GM12878 (cell line): ENCODE data around the gene CSF3. TPM values are rescaled to one million over a fixed set of nuclear protein-coding genes. Genes with fewer than 3 reads are reported as not detected.

Source experiments
- ATAC-seq: fragments of 200-7000 bp; cut with Tn5 transposase; 3 replicates; pipeline ENCODE4 v1.9.1; 2020; ENCODE audit warnings: mild to moderate bottlenecking, moderate library complexity
- BruUV-seq: library from RNA; stranded (reverse); fragments of 400-500 nt; replicated peaks from 2 replicates; lab custom pipeline; 2021; lab: Mats Ljungman, UMichigan
- CTCF ChIA-PET: fragments of 300-600 bp; sonication (Branson Sonifier 250); formaldehyde crosslinking; extraction: SDS; loops from one replicate; lab custom pipeline; 2021; ENCODE audit warnings: inconsistent platforms; lab: Yijun Ruan, JAX
- POLR2A ChIA-PET: fragments of 350-600 bp; formaldehyde crosslinking; extraction: SDS; loops from one replicate; lab custom pipeline; 2021; ENCODE audit warnings: inconsistent platforms; lab: Charles Lee
- RAD21 ChIA-PET: fragments of 300-600 bp; sonication (Branson Sonifier 250); formaldehyde crosslinking; loops from one replicate; lab custom pipeline; 2023; ENCODE audit warnings: antibody characterized with exemption; ENCODE audit not compliant: unreplicated experiment; lab: Charles Lee
- SMC1A ChIA-PET: fragments of 300-600 bp; sonication (Branson Sonifier 250); formaldehyde crosslinking; loops from one replicate; lab custom pipeline; 2023; ENCODE audit not compliant: unreplicated experiment, uncharacterized antibody; lab: Charles Lee
- DNase-seq: peaks from one replicate; pipeline ENCODE4 v3.0.0-alpha.2; 2011; ENCODE audit warnings: low read depth, low spot score
- FAIRE-seq: peaks from 3 replicates; lab custom pipeline; 2011; peaks lifted over from hg19 to GRCh38; lab: Jason Lieb, UNC
- H2AFZ ChIP-seq: 2 replicates; pipeline ENCODE4 v1.6.0; 2011; ENCODE audit warnings: low read depth, low read length, control low read depth; ENCODE audit not compliant: control insufficient read depth
- H3K27ac ChIP-seq: 2 replicates; pipeline ENCODE4 v1.5.1; 2011; ENCODE audit warnings: control low read depth; ENCODE audit not compliant: control insufficient read depth, insufficient read depth
- H3K27me3 ChIP-seq, 2 experiments: replicated peaks in 1 of 2; 2 replicates each; pipeline versions ENCODE4 v1.6.0 to v1.6.1; 2011; ENCODE audit warnings: low read length in 1 of 2; ENCODE audit not compliant: control insufficient read depth in 2 of 2, insufficient read depth in 2 of 2
- H3K36me3 ChIP-seq, 2 experiments: 2 replicates each; pipeline ENCODE4 v1.5.1; 2011; ENCODE audit warnings: low read length in 1 of 2; ENCODE audit not compliant: control insufficient read depth in 2 of 2, insufficient read depth in 2 of 2
- H3K4me1 ChIP-seq: 2 replicates; pipeline ENCODE4 v1.6.1; 2011; ENCODE audit warnings: mild to moderate bottlenecking, low read length, moderate library complexity, mixed read lengths; ENCODE audit not compliant: control insufficient read depth, insufficient read depth
- H3K4me2 ChIP-seq: 2 replicates; pipeline ENCODE4 v1.6.0; 2011; ENCODE audit warnings: control low read depth; ENCODE audit not compliant: control insufficient read depth, insufficient read depth
- H3K4me3 ChIP-seq: fragments of 200-600 bp; sonication (generic); 2 replicates; pipeline ENCODE4 v1.5.1; 2016
- H3K79me2 ChIP-seq: 2 replicates; pipeline ENCODE4 v1.6.0; 2011; ENCODE audit warnings: low read length; ENCODE audit not compliant: control insufficient read depth, insufficient read depth
- H3K9ac ChIP-seq: 2 replicates; pipeline ENCODE4 v1.8.0; 2011; ENCODE audit warnings: low read length, control low read depth, mixed read lengths; ENCODE audit not compliant: control insufficient read depth, insufficient read depth
- H3K9me3 ChIP-seq: replicated peaks from 3 replicates; pipeline ENCODE4 v1.5.1; 2011; ENCODE audit warnings: mild to moderate bottlenecking, low read length; ENCODE audit not compliant: control insufficient read depth, insufficient read depth
- H4K20me1 ChIP-seq: 2 replicates; pipeline ENCODE4 v1.6.0; 2011; ENCODE audit not compliant: control insufficient read depth, insufficient read depth
- BHLHE40 ChIP-seq, 2 experiments: fragments of 450-650 bp in 1 of 2; IDR thresholded peaks; 2 replicates each; pipeline ENCODE4 v1.6.1; 2011 to 2017; ENCODE audit warnings: low read depth in 2 of 2, borderline replicate concordance in 1 of 2, improper control_type of control experiment in 1 of 2, low read length in 1 of 2, mild to moderate bottlenecking in 1 of 2
- CHD2 ChIP-seq: IDR thresholded peaks from 2 replicates; pipeline ENCODE4 v1.6.1; 2011; ENCODE audit warnings: low read depth, low read length, improper control_type of control experiment, borderline replicate concordance
- EP300 ChIP-seq, 2 experiments: fragments of 150-350 bp in 1 of 2; IDR thresholded peaks; 2 replicates each; pipeline ENCODE4 v1.6.1; 2011 to 2012; ENCODE audit warnings: low read depth in 2 of 2, low read length in 2 of 2, borderline replicate concordance in 1 of 2, improper control_type of control experiment in 1 of 2, inconsistent platforms in 1 of 2; ENCODE audit not compliant: control insufficient read depth in 1 of 2
- IKZF1 ChIP-seq: fragments of 450-650 bp; conservative IDR thresholded peaks from 2 replicates; pipeline ENCODE4 v1.6.1; 2017; ENCODE audit warnings: antibody characterized with exemption, mild to moderate bottlenecking
- IRF4 ChIP-seq: IDR thresholded peaks from 2 replicates; pipeline ENCODE4 v1.6.1; 2011; ENCODE audit warnings: low read depth, low read length
- JUNB ChIP-seq: IDR thresholded peaks from 2 replicates; pipeline ENCODE4 v1.6.1; 2016; ENCODE audit warnings: antibody characterized with exemption, mild to moderate bottlenecking
- MXI1 ChIP-seq: fragments of 150-350 bp; IDR thresholded peaks from 2 replicates; pipeline ENCODE4 v1.6.1; 2011; ENCODE audit warnings: low read depth, mild to moderate bottlenecking, inconsistent platforms, low read length, improper control_type of control experiment
- PAX8 ChIP-seq: fragments of 450-650 bp; IDR thresholded peaks from 2 replicates; pipeline ENCODE4 v1.6.1; 2017; ENCODE audit warnings: mild to moderate bottlenecking, moderate library complexity
- RAD51 ChIP-seq: fragments of 450-650 bp; IDR thresholded peaks from 2 replicates; pipeline ENCODE4 v1.6.1; 2016; ENCODE audit warnings: moderate library complexity, mild to moderate bottlenecking, inconsistent platforms
- RBBP5 ChIP-seq: fragments of 200-600 bp; sonication (generic); conservative IDR thresholded peaks from 2 replicates; pipeline ENCODE4 v1.6.1; 2016
- SREBF2 ChIP-seq: IDR thresholded peaks from 2 replicates; pipeline ENCODE4 v1.6.1; 2012; ENCODE audit warnings: mild to moderate bottlenecking, low read length
- ZNF622 ChIP-seq: fragments of 450-650 bp; IDR thresholded peaks from 2 replicates; pipeline ENCODE4 v1.6.1; 2017; ENCODE audit warnings: mild to moderate bottlenecking, inconsistent platforms
- WGBS: methylation state at CpG from one replicate; pipeline ENCODE4 v1.1.6; 2016; ENCODE audit warnings: low lambda C conversion rate; ENCODE audit not compliant: insufficient replicate concordance, insufficient coverage; ENCODE audit errors: missing lambda C conversion rate; 5-methylcytosine and 5-hydroxymethylcytosine counted together
- in situ Hi-C: fragments of 300-500 bp; cut with MboI; formaldehyde crosslinking; loops from 9 replicates; pipeline ENCODE4 v1.14.3; 2018; ENCODE audit warnings: mixed read lengths
- intact Hi-C: fragments of 100-400 bp; cut with micrococcal nuclease; formaldehyde crosslinking; loops from one replicate; pipeline ENCODE4 v1.14.2; 2022; ENCODE audit not compliant: unreplicated experiment
- polyA plus RNA-seq, 11 experiments: library from polyadenylated mRNA; depleted of rRNA in 4 of 11; unstranded in 6 of 11; stranded (reverse) in 5 of 11; fragments of >200 nt; fragmentation: Nextera tagmentation in 4 of 11; fragmentation: Illumina TruSeq in 1 of 11; extraction: Ambion mirVana in 4 of 11; extraction: Trizol in 1 of 11; gene quantifications; 1 replicate in 1 of 11; 2 replicates in 10 of 11; pipeline versions ENCODE4 v1.2.1 to v1.2.3, GENCODE V29; 2011 to 2016; ENCODE audit warnings: inconsistent platforms in 2 of 11, missing spikeins in 2 of 11, low read depth in 1 of 11
- total RNA-seq, 4 experiments: library from RNA; depleted of rRNA in 3 of 4; stranded (reverse); fragments of >200 nt in 3 of 4; fragmentation: Illumina TruSeq in 1 of 4; extraction: Trizol in 1 of 4; gene quantifications; 2 replicates each; pipeline versions ENCODE4 v1.2.1 to v1.2.3, GENCODE V29; 2013 to 2021
- TF ChIP-seq, protein P1 (sequence below): fragments of 450-650 bp; formaldehyde crosslinking; IDR thresholded peaks from 2 replicates; pipeline ENCODE4 v1.5.0; 2022; ENCODE audit warnings: mild to moderate bottlenecking, missing genetic modification characterization
- TF ChIP-seq, protein P2 (sequence below): fragments of 450-650 bp; IDR thresholded peaks from 2 replicates; pipeline ENCODE4 v1.6.1; 2017; ENCODE audit warnings: low read depth, mild to moderate bottlenecking, moderate library complexity
- TF ChIP-seq, protein P3 (sequence below): IDR thresholded peaks from 2 replicates; pipeline ENCODE4 v1.6.1; 2012; ENCODE audit warnings: improper control_type of control experiment, low read depth, low read length; ENCODE audit not compliant: insufficient replicate concordance

Gene CSF3
- total and polyA plus RNA-seq, 10 of the 15 experiments (the other 5 are each of a cell fraction or from before 2014, with no cell fraction given), result 0.09 to 0.28 (median 0.12) TPM; not detected in 5

DNA sequence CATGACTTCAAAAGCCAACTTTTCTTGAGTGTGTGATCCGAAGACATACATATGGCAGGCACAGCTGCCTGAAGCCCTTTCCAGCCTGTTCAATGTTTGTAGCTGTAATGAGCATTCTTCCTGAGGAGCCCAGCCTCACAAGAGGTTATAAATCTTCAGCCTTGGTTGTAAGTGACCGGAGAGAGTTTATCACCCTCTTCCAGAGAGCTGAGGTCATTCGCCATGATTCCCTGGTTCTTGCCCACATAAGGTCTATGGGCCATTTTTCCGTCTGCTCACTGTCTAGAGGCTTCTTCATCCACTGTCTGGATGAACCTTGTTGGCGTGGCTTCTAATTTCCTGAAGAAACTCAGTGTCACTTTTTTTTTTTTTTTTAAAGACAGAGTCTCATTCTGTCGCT is 9.7 kb upstream of the CSF3 start:
- BruUV-seq, result no TSS peak

More for the DNA sequence above, 9.7 kb upstream of the CSF3 start:
- Histone ChIP-seq H3K79me2 (no peaks in the 10 kb centered on the region), H4K20me1 (no peaks in the 10 kb centered on the region), H3K4me3 (no peak overlapping the region), H3K4me2 (no peak overlapping the region), H3K9ac (no peak overlapping the region), H3K27ac (no peak overlapping the region), H3K9me3 (no peaks in the 10 kb centered on the region), H3K4me1 (no peaks in the 10 kb centered on the region), H2AFZ (no peak overlapping the region), H3K27me3 (no peaks in the 10 kb centered on the region), H3K36me3 (no peaks in the 10 kb centered on the region)
- ChIA-PET SMC1A (interaction anchor here (0.9 kb wide), 1 partner anchor 25 kb away, joined by 3 read pairs; the partner anchor contains the start of gene PSMD3), POLR2A (no interaction called here), RAD21 (no interaction called here), CTCF (interaction anchor here (1.2 kb wide), 3 partner anchors 8 to 382 kb away, joined by 3 read pairs; no protein-coding TSS in a partner anchor)
- FAIRE-seq, result no peak
- 41% methylated on average over 6 of the region's 6 CpGs for WGBS
- no peak for ATAC-seq
- intact Hi-C loops, result no loop called here
- no peak for DNase-seq
- TF ChIP-seq JUNB (no peak), MXI1 (no peak), SREBF2 (no peak), RAD51 (no peak), CHD2 (no peak), ZNF622 (no peak), IRF4 (no peak), BHLHE40 (IDR thresholded peaks at IDR 0.05; ENCODE audit: borderline replicate concordance in 1 of 2, low read depth in 2 of 2, low read length in 1 of 2) (no peak), EP300 (IDR thresholded peaks at IDR 0.05; ENCODE audit: borderline replicate concordance in 1 of 2, control insufficient read depth in 1 of 2, low read depth in 2 of 2, low read length in 2 of 2) (no peak), PAX8 (no peak), IKZF1 (no peak), RBBP5 (no peak)
- TF ChIP-seq, protein P1, sequence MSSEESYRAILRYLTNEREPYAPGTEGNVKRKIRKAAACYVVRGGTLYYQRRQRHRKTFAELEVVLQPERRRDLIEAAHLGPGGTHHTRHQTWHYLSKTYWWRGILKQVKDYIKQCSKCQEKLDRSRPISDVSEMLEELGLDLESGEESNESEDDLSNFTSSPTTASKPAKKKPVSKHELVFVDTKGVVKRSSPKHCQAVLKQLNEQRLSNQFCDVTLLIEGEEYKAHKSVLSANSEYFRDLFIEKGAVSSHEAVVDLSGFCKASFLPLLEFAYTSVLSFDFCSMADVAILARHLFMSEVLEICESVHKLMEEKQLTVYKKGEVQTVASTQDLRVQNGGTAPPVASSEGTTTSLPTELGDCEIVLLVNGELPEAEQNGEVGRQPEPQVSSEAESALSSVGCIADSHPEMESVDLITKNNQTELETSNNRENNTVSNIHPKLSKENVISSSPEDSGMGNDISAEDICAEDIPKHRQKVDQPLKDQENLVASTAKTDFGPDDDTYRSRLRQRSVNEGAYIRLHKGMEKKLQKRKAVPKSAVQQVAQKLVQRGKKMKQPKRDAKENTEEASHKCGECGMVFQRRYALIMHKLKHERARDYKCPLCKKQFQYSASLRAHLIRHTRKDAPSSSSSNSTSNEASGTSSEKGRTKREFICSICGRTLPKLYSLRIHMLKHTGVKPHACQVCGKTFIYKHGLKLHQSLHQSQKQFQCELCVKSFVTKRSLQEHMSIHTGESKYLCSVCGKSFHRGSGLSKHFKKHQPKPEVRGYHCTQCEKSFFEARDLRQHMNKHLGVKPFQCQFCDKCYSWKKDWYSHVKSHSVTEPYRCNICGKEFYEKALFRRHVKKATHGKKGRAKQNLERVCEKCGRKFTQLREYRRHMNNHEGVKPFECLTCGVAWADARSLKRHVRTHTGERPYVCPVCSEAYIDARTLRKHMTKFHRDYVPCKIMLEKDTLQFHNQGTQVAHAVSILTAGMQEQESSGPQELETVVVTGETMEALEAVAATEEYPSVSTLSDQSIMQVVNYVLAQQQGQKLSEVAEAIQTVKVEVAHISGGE (CRISPR knock-in tag), result no peak
- TF ChIP-seq, protein P2, sequence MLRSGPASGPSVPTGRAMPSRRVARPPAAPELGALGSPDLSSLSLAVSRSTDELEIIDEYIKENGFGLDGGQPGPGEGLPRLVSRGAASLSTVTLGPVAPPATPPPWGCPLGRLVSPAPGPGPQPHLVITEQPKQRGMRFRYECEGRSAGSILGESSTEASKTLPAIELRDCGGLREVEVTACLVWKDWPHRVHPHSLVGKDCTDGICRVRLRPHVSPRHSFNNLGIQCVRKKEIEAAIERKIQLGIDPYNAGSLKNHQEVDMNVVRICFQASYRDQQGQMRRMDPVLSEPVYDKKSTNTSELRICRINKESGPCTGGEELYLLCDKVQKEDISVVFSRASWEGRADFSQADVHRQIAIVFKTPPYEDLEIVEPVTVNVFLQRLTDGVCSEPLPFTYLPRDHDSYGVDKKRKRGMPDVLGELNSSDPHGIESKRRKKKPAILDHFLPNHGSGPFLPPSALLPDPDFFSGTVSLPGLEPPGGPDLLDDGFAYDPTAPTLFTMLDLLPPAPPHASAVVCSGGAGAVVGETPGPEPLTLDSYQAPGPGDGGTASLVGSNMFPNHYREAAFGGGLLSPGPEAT, result no peak
- TF ChIP-seq, protein P3, sequence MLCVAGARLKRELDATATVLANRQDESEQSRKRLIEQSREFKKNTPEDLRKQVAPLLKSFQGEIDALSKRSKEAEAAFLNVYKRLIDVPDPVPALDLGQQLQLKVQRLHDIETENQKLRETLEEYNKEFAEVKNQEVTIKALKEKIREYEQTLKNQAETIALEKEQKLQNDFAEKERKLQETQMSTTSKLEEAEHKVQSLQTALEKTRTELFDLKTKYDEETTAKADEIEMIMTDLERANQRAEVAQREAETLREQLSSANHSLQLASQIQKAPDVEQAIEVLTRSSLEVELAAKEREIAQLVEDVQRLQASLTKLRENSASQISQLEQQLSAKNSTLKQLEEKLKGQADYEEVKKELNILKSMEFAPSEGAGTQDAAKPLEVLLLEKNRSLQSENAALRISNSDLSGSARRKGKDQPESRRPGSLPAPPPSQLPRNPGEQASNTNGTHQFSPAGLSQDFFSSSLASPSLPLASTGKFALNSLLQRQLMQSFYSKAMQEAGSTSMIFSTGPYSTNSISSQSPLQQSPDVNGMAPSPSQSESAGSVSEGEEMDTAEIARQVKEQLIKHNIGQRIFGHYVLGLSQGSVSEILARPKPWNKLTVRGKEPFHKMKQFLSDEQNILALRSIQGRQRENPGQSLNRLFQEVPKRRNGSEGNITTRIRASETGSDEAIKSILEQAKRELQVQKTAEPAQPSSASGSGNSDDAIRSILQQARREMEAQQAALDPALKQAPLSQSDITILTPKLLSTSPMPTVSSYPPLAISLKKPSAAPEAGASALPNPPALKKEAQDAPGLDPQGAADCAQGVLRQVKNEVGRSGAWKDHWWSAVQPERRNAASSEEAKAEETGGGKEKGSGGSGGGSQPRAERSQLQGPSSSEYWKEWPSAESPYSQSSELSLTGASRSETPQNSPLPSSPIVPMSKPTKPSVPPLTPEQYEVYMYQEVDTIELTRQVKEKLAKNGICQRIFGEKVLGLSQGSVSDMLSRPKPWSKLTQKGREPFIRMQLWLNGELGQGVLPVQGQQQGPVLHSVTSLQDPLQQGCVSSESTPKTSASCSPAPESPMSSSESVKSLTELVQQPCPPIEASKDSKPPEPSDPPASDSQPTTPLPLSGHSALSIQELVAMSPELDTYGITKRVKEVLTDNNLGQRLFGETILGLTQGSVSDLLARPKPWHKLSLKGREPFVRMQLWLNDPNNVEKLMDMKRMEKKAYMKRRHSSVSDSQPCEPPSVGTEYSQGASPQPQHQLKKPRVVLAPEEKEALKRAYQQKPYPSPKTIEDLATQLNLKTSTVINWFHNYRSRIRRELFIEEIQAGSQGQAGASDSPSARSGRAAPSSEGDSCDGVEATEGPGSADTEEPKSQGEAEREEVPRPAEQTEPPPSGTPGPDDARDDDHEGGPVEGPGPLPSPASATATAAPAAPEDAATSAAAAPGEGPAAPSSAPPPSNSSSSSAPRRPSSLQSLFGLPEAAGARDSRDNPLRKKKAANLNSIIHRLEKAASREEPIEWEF, result no peak
- in situ Hi-C loops, result loop anchor here (25.0 kb wide), 1 partner anchor 282 kb away; the partner anchor contains the start of gene CDC6
